NCI-H1436 treated with DMSO at 0.1 percent for 48 hours (cell line): ENCODE measurements around the gene RPL22.
A peak's percentile ranks its signal among the peaks of the same experiment; 100 is the strongest.

ENCODE experiments used
- DNase-seq: peaks from one replicate; lab custom pipeline; 2025; lab: John Stamatoyannopoulos, UW

Gene RPL22

DNA sequence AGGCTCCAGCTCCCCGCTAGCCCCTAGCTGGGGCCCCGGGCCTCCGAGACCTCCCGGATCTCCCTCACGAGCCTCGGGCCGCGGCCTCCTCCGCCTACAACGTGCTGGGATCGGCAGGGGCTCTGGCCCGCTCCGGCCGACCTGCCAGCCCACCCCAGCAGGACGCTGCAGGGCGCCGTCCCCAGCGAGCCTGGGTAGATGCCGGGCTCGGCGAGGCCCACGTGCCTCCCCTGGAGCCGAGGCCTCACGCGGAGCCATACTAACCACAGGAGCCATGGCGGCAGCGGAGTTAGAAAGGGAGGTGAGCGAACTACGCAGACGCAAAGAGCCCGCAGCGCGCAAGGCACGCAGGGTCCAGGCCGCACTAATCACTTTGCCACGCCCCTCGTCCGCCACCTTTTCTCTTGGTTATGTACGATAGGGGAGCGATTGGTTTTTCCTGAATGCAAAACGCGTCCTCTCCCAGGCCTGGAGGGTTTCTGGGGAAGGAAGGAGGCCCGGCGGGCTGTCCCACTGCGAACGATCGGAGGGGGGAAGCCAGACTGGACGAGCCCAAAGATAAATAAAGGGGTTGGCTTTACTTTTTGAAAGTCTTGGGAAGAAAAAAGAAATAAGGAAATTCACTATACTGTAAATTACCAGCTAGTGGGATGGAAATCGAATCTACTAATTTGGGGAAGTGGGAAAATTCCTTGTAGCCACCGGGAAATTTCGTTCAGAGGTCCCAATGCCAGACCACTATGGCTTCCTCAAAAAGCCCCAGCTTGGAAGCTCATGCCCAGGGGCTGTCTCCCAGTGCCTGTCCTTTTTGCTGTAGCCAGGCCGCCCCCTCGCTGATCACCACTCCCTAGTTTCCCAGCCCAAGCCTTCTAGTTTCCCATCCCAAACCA lies at the start of gene RPL22:
TSS of gene RPL22 (minus strand) at position 298 of the 890 bp plus-strand sequence. CDS start at position 276, 22 bp downstream.
- peak; percentile 95 for DNase-seq

DNA sequence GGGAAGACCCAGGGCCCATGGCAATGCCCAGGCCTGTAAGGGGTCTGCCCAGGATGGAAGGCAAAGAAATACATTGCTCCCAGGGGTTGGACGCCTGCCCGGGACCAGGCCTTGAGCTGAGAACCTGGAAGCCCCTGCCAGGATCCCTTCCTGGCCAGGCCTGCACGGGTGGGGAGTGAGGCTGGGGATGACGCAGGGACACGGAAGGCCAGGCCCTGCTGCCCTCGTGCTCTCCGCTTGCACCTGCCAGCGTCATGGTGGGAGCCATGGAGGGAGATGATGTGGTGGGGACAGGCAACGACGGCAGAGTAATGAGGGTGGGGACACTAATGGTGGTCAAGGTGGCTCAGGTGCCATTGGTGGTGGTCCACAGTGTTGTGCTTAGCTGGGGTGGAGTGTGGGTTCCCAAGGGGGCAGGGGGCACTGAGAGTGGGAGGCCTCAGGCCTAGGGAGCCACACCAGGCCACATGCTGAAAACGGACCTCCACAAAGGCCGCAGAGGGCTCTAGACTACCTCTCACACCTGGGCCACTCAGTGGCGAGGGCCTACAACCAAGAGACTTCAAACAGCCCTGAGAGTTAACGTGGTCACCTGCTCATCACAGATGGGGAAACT lies 48.9 kb upstream of the RPL22 start:
- no peak for DNase-seq

DNA sequence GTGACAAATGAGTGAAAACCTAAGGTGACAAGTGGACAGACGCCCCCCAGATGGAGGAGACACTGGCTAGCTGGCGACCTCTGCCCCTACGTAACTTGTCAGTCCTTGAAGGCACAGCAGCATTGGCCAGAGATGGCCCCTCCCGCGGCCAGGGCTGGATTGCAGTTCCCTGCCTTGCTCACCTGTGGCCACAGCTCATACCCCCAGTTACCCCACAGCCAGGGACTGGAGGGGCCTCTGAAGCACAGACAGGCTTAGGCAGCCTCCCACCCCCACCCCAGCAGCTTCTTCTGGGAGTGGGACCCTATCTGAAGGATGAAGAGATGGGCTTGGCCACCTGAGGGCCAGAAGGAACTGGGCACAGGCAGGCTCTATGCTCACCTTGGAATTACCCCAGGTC lies 48.3 kb upstream of the RPL22 start:
- no peak for DNase-seq

DNA sequence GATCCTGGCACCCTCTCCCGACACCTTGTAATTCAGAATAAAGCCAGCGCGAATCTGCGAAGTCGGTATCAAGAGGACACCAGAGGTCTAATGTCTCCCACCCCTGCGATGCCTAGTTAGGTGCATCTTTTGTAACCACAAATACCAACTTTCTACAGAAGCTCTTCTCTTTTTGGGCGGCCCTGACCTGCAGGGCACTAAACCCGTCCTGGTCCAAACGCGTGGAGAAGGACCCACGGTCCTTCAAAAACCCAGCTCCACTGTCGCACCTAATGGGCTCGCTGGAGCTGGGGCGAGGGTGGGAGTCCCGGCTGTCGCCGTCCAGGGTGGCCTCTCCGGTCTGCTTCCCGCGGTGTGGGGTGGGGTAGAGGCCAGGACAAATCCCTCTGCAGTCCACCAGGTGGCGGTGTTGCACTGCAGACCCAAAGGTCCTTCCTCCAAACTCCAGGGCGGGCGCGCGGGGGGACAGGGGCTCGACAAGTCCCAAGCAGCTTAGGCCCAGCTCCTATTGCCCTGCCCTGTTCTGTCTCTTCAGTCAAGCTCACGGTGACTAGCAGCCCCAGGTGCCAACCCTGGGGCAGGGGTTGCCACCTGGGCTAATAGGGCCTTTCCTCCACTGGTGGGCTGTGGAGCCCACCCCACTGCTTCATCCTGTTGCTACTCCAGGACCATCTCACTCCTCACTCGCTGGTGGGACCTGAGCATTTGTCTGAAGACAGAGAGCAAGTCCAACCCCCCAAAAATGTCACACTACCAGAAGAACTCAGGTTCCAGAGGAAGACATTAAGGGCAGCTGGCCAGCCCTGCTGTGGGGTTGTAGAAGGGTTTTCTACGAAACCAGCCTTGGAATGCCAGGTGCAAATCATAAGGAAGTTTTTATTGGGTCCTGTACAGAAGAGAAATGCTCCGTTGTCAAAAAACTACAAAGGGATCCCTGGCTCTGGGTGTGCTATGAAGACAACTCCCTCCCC lies 47.4 kb upstream of the RPL22 start:
- no peak for DNase-seq

DNA sequence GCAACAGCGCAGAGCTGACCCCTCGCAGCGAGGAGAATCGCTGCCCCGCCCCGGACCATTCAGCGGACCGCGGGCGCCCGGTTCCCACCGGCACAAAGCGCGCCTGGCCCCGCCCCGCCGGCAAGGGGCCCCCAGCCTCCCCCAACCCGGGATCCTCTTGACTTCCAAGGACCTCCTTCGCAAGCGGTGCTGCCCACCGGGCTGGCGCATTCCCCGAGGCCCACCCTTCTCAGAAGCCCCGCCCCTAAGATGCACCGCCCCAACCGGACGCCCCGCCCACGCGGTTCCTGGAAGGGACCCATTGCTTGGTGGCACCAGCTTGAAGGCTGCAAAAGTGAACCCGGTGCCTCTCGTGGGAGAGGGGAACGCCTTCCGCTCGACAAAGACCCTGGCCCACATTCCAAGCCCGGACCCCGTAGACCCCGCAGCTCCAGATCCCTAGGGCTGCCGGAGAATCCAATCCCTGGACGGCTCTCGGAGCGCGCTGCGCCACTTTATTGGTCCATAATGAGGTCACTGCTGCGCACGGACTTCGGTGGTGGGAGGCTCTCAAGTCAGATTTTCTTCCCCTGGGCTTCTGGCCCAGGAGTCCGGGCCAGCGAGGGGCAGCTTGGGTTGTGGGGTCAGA lies 46.6 kb upstream of the RPL22 start:
- DNase-seq, result no peak

DNA sequence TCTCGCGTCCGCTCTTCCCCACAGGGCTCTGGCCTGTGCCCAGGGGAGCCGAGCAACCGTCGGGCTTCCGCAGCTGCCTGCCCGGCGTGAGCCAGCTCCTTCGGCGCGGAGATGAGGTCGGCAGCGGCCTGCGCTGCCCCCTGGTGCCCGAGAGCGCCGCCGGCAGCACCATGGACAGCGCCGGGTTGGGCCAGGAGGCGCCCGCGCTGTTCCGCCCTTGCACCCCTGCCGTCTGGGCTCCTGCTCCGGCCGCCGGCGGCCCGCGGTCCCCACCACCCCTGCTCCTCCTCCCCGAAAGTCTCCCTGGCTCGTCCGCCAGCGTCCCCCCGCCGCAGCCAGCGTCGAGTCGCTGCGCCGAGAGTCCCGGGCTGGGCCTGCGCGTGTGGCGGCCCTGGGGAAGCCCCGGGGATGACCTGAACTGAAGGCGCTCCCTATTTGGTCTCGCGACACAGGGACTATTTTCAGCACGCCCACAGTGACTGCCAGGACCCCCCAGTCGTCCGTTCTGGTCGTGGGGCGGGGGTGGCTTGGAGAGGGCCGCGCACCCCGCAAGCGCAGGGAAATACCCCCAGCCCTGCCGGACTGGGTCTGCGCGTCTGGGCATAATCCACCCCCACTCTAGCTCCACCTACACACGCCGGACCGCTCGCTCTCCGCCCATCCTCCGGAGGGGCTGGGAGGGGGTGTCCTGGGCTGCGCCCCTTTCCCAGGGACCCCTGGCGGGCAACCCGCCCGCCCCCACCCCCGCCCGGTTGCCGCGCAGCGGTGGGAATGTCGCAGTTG lies 45.9 kb upstream of the RPL22 start:
- no peak for DNase-seq

DNA sequence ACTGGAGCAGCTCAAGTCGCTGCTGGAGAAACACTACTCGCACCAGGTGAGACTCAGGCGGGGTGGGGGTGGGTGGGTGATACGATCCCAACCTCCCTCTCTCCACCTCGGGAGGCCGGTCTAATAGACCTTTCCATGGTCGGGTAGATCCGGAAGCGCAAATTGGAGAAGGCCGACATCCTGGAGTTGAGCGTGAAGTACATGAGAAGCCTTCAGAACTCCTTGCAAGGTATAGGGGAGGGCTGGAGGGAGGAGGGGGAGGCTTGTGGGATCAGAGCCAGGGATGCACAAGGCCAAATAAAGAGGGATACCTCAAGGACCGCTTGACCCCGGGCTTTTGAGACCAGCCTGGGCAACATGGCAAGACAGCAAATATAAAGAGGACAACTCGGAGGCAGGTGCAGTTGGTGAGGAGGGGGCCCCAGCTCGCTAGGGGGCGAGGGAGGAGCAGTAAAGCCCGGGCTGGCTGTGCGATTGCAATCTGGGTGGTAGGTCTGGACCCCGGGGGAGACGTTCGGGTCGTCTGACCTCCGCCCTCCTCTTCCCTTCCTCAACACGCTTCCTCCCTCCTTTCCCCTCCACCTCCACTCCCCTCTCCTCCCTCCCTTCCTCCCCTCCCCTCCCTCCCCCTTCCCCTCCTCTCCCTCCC lies 45.1 kb upstream of the RPL22 start:
- DNase-seq, result no peak

DNA sequence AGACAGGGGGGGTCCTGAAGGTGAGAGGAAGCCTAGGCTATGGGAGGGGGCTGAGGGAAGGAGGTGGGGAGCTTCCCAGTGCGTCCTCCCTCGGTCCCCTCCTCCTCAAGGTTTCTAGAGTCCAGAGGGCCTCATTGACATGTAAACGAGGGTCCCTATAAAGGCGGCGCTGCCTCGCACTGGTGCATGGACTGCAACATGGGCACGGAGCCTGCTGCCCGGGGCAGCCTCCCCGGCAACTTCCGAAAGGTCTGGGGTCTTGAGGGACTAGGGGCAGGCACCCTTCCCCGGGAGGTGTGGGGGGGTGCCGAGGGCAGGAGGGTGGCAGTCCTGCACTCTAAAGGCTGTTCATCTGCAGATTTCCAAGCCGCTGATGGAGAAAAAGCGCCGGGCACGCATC lies 44.6 kb upstream of the RPL22 start, which contains the start of gene HES3:
TSS of gene HES3 (plus strand) at position 187 of the 400 bp plus-strand sequence. CDS start at position 374, 187 bp downstream.
- no peak for DNase-seq

DNA sequence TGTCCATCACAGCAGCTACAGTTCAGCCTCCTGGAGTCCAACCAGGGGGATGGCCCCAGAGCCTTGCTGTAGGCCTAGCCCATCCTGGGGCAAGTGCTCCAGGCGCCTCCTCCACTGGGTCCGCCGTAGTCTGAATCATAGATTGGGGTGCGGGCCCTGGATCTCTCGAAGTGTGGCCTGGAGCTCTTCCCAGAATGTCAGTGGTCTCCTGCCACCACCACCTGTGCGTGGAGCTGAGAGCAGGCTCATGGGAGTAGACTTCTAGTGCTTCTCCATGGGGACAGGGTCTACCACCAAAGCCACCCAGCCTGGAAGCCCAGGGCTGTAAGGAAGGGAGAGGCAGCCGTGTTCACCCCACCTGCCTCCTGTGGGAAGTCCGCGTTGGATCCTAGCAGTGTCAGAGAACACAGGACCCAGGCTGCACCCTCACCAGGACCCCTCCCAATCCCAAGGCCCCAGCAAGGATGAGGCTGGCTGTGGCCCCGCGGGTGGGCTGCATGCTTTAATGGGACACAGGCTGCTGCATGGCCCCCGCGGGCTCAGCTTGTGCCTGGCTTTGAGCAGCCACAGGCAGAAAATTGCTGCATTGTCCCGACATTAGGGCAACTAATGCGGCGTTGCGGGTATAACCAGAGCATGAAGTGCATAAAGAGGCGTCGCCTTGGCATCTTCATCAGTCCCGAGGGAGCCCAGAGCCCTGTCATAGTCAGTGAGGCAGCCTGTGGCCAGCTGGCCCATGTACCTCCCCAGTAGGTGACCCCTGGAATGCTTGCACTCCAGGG lies 43.8 kb upstream of the RPL22 start:
- DNase-seq, result no peak

DNA sequence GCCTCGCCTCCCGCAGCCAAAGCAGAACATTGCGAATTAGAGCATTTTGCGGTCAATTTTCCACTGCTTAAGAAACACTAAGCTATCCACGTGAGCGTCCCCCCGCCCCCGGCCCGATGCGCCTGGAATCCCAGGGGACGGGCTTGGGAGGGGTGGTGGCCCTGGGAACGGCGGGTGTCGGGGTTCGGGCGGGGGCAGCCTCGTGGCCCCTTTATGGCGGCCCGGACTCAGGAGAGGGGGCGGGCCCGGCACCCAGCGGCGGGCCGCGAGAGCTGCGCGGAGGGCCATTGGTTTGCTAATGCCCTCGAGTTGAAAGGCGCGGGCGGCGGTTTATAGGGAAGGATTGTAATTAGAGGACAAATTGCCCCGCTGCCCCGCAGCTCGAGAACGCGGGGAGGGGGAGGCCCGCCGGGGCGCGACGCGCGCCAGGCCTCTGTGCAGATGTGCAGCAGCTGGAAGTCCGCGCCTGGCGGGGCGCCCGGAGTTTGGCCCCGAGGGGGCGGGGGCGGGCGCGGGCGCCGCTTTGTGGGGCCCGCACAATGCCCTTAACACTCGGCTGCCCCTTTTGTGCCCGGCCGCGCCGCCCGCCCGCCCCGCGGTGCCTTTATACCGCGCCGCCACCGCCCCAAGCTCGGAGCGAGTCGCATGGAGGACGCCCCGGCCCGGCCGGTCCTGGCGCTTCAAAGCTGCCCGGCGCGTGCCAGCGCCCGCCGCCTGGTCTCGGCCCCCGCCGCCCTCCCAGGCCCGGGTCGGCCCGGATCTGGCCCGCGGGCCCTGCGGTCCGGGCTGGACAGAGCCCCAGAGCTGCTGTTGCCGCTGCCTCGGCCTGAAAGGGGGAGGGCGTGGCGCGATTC lies 42.7 kb upstream of the RPL22 start:
- no peak for DNase-seq

DNA sequence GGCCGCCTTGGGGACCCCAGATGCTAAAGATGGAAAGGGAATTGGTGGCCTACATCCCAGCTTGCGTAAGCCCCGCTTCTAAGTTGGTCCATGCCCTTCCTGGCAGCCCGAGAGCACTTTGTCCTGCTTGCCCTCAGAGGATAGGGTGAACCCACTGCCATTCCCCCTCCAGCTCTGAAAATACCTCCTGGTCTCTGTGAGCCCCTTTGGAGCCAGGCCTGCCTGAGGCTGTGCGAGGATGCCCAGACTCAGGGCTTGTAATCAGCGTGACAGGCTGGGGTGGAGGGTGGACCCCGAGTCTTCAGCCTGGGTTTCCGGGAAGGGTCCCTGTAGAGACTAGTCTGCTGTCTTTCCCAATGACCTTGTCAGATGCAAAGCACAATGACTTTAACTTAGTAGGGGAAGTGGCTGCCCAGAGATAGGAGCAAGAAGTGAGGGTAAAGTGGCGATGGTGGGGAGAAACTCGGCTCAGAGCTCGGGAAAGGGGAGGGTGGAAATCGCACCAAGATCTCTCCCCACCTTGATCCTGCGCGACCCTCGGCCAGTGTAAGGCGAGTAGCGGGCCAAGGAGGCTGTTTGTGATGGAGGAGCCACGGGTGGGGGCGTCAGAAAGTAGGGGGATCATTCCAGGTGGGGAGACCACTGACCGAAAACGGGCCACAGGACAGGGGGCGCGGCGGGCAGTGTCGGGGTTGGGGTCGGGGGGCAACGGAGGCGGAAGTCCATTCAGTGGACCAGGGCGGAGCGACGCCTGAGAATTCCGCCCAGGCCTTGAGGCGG lies 41.9 kb upstream of the RPL22 start:
- DNase-seq, result no peak

DNA sequence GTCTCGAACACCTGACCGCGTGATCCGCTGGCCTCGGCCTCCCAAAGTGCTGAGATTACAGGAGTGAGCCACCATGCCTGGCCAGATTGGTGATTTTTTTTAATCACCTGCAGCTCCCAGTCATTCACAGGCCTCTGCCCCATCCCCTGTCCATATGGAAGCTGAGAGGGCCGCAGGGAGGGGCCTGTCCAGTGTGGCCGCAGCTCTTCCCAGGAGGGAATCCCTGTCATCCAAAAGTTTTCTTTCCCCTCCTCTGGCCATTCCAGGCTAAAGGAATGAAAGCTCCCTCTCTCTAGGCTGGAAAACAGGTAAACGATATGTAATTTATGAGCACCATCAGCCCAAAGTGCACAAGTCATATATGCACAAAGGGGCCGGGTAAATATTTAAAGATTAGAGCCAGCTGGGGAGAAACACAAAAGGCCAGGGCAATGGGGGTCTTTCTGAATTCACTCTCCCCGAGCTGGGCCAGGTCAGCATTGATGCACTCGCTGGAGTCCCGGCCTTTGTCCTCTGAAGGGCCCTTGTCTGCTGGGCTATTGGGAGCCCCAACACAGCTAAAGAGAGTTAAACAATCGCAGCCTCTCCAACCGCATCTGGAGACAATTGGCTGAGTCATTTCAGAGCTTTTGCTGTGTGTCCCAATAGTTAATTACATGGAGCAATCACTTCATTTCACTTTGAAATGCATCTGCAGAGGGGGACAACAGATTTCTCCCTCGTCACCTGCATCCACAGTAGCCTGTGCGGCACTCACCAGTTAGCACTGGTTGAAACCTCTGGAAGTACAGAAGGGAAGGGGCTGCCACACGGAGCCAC lies 40.8 kb upstream of the RPL22 start:
- peak; percentile 24 for DNase-seq

DNA sequence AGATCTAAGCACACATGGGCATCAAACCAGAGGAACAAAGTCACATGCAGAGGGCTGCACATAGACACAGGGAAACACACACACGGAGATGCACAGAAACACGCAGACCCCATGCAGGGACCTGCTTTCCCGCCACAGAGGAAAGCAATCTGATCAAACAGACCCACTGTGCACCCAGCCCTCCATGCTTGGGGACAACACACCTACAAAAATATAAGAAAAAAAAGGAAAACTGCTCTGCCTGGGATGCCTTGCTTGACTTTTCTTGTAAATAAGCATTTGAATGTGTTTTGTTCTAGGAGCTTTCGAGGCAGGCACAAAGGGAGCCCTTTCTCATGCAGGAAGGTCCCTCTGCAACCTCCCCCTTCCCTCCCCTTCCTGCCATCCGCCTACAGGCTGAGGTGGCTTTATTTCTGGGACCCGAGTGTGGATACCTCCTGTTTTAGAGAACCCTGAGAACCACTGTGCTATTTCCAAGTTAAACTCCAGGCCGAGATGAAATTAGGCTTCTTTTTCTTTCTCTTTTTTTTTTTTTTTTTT lies 39.9 kb upstream of the RPL22 start:
- DNase-seq, result no peak

DNA sequence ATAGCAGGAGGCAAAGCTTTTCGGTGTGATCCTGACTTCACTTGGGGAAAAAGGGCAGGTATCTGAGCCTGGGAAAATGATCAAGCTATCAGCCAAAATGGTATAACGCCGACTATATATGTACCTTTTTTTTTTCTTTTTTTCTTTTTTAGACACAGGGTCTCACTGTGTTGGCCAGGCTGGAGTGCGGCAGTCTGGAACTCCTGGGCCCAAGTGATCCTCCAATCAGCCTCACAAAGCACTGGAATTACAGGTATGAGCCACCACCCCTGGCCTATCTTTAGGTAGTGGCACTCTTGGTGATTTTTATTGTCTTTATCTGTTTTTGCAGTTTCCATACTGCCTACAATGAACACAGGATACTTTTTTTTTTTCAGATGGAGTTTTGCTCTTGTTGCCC lies 37.7 kb upstream of the RPL22 start:
- DNase-seq, result no peak

DNA sequence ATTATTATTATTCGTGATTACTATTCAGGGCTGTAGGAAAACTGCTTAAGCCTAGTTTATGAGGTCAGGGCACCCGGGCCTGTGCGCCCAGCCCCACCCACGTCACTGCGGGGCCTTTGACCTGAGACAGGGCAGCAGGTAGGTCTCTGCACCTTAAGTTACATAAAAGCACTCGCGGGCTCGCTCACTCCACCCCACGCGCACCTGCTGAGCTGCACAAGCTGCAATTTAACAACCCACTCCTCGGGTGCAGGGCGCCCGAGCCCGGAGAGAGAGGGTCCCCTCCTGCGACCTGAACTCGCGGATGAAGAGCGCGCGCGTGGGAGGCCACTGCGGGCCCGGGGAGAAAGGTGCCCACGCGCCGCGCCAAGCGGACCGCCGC lies 35.9 kb upstream of the RPL22 start:
- DNase-seq, result no peak

DNA sequence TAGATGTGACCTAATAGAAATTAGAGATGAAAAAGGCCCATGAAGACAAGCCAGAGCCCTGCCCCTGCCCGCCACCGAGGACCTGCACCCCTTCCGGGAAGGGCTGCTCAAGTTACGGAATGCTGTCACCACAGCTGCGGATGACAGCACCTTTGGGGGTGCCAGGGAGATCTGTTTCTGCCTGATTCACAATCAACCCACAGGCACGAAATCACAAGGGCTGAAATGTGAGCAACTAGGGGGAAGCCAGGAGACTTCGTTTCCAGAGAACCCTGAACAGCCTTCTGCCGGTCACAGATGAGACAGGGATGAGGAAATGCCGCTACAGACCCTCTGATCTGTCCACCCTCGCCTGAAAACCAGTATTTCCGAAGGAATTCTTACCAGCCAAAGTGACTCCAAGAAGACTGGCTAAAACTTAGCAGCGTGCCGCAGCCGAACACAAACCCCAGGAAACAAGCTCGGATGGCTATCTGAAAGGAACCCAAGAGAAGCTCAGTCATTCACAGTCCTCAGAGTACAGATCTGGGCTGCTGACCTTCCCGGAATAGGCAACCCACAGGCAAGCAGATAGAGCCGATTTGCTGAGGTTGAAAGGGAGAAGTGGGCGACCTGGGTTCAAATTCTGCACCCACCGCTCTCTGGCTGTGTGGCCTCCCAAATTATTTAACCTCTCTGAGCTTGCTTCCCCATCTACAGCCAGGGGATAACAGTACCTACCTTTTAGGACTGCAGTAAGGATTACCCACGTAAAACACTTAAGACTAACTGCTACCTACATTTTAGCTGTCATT lies 35.3 kb upstream of the RPL22 start:
- no peak for DNase-seq
